Activated naive CD8-positive, alpha-beta T cell treated with anti-CD3 and anti-CD28 coated beads, Interleukin-2, amount 50 U/mL, for 24 hours (primary cell): Measurements from ENCODE around the gene NEGR1.

ENCODE experiments used
- ATAC-seq: fragments of 150-1000 bp; cut with Tn5 transposase; one replicate; pipeline ENCODE4 v1.10.0; 2021
- DNase-seq: peaks from one replicate; pipeline ENCODE4 v3.0.0; 2021
- H3K27ac Mint-ChIP-seq: one replicate; pipeline ENCODE4 v1.8.0; 2021; ENCODE audit warnings: mild to moderate bottlenecking, mixed read lengths
- H3K27me3 Mint-ChIP-seq: one replicate; pipeline ENCODE4 v1.8.0; 2021; ENCODE audit warnings: mixed read lengths
- H3K36me3 Mint-ChIP-seq: one replicate; pipeline ENCODE4 v1.8.0; 2021; ENCODE audit warnings: low read depth, mixed read lengths
- H3K4me1 Mint-ChIP-seq: one replicate; pipeline ENCODE4 v1.8.0; 2021; ENCODE audit warnings: mixed read lengths
- H3K4me3 Mint-ChIP-seq: one replicate; pipeline ENCODE4 v1.8.0; 2021; ENCODE audit warnings: mild to moderate bottlenecking, moderate library complexity, mixed read lengths
- H3K9me3 Mint-ChIP-seq: one replicate; pipeline ENCODE4 v1.8.0; 2021; ENCODE audit warnings: mixed read lengths

The NEGR1 gene

GRCh38 chr1:71780681-71781080, 501.7 kb downstream of the NEGR1 start:
- DNase-seq (no peak), ATAC-seq (no peak)
- Mint-ChIP-seq H3K4me1 (peaks cover 2% of the 10 kb centered on the region), H3K36me3 (no peaks in the 10 kb centered on the region), H3K9me3 (no peaks in the 10 kb centered on the region), H3K27me3 (no peaks in the 10 kb centered on the region), H3K27ac (no peak overlapping the region), H3K4me3 (no peak overlapping the region)

- Mint-ChIP-seq H3K9me3 (no peaks in the 10 kb centered on the region), H3K36me3 (no peaks in the 10 kb centered on the region), H3K4me1 (peaks cover 2% of the 10 kb centered on the region), H3K27ac (no peak overlapping the region), H3K27me3 (no peaks in the 10 kb centered on the region), H3K4me3 (no peak overlapping the region)
- ATAC-seq (no peak), DNase-seq (no peak)
Observed at GRCh38 chr1:71778940-71779339, 503.4 kb downstream of the NEGR1 start.

GRCh38 chr1:71777094-71777493, 505.2 kb downstream of the NEGR1 start:
- DNase-seq (no peak), ATAC-seq (no peak)
- Mint-ChIP-seq H3K4me3 (no peak overlapping the region), H3K4me1 (peaks cover 2% of the 10 kb centered on the region), H3K36me3 (no peaks in the 10 kb centered on the region), H3K27ac (no peak overlapping the region), H3K9me3 (no peaks in the 10 kb centered on the region), H3K27me3 (no peaks in the 10 kb centered on the region)

- Mint-ChIP-seq H3K27ac (no peak overlapping the region), H3K36me3 (no peaks in the 10 kb centered on the region), H3K9me3 (peaks cover 4% of the 10 kb centered on the region), H3K4me1 (no peaks in the 10 kb centered on the region), H3K27me3 (no peaks in the 10 kb centered on the region), H3K4me3 (no peak overlapping the region)
- DNase-seq (no peak), ATAC-seq (no peak)
Observed at GRCh38 chr1:71774705-71775104, 507.6 kb downstream of the NEGR1 start.

GRCh38 chr1:71770121-71770520, 512.2 kb downstream of the NEGR1 start:
- Mint-ChIP-seq H3K4me3 (no peak overlapping the region), H3K4me1 (no peaks in the 10 kb centered on the region), H3K27ac (no peak overlapping the region), H3K36me3 (no peaks in the 10 kb centered on the region), H3K27me3 (no peaks in the 10 kb centered on the region), H3K9me3 (peaks cover 14% of the 10 kb centered on the region)
- DNase-seq (no peak), ATAC-seq (no peak)

- DNase-seq (no peak), ATAC-seq (no peak)
- H3K27me3 Mint-ChIP-seq, result no peaks in the 10 kb centered on the region
- H3K4me1 Mint-ChIP-seq, result no peaks in the 10 kb centered on the region
- no peak overlapping the region for H3K4me3 Mint-ChIP-seq
- H3K27ac Mint-ChIP-seq, result no peak overlapping the region
- no peaks in the 10 kb centered on the region for H3K36me3 Mint-ChIP-seq
- H3K9me3 Mint-ChIP-seq, result peaks cover 15% of the 10 kb centered on the region
Observed at GRCh38 chr1:71766748-71767147, 515.6 kb downstream of the NEGR1 start.

- no peak for DNase-seq
- no peak for ATAC-seq
- Mint-ChIP-seq H3K4me3 (no peak overlapping the region), H3K27ac (no peak overlapping the region), H3K9me3 (peaks cover 12% of the 10 kb centered on the region), H3K36me3 (no peaks in the 10 kb centered on the region), H3K27me3 (no peaks in the 10 kb centered on the region), H3K4me1 (no peaks in the 10 kb centered on the region)
Observed at GRCh38 chr1:71762514-71763255, 519.7 kb downstream of the NEGR1 start.

GRCh38 chr1:71755441-71755840, 526.9 kb downstream of the NEGR1 start:
- Mint-ChIP-seq H3K36me3 (no peaks in the 10 kb centered on the region), H3K27ac (no peak overlapping the region), H3K4me3 (no peak overlapping the region), H3K27me3 (no peaks in the 10 kb centered on the region), H3K9me3 (peaks cover under 1% of the 10 kb centered on the region), H3K4me1 (no peaks in the 10 kb centered on the region)
- ATAC-seq (no peak), DNase-seq (no peak)

- no peak for DNase-seq
- no peaks in the 10 kb centered on the region for H3K27me3 Mint-ChIP-seq
- no peaks in the 10 kb centered on the region for H3K36me3 Mint-ChIP-seq
- peaks cover 4% of the 10 kb centered on the region for H3K9me3 Mint-ChIP-seq
- no peak overlapping the region for H3K27ac Mint-ChIP-seq
- no peak overlapping the region for H3K4me3 Mint-ChIP-seq
- no peaks in the 10 kb centered on the region for H3K4me1 Mint-ChIP-seq
- ATAC-seq, result no peak
Observed at GRCh38 chr1:71753746-71754145, 528.6 kb downstream of the NEGR1 start.

GRCh38 chr1:71745326-71745725, 537.0 kb downstream of the NEGR1 start:
- Mint-ChIP-seq H3K27ac (no peak overlapping the region), H3K4me3 (no peak overlapping the region), H3K27me3 (no peaks in the 10 kb centered on the region), H3K36me3 (no peaks in the 10 kb centered on the region), H3K4me1 (no peaks in the 10 kb centered on the region), H3K9me3 (peaks cover 6% of the 10 kb centered on the region)
- ATAC-seq, result no peak
- no peak for DNase-seq

- no peak for ATAC-seq
- no peak overlapping the region for H3K27ac Mint-ChIP-seq
- no peaks in the 10 kb centered on the region for H3K4me1 Mint-ChIP-seq
- H3K9me3 Mint-ChIP-seq, result peaks cover 3% of the 10 kb centered on the region
- no peak overlapping the region for H3K4me3 Mint-ChIP-seq
- H3K36me3 Mint-ChIP-seq, result no peaks in the 10 kb centered on the region
- no peak for DNase-seq
- H3K27me3 Mint-ChIP-seq, result no peaks in the 10 kb centered on the region
Observed at GRCh38 chr1:71743862-71744261, 538.5 kb downstream of the NEGR1 start.

- ATAC-seq (no peak), DNase-seq (no peak)
- Mint-ChIP-seq H3K4me1 (no peaks in the 10 kb centered on the region), H3K27ac (no peak overlapping the region), H3K36me3 (no peaks in the 10 kb centered on the region), H3K4me3 (no peak overlapping the region), H3K9me3 (peaks cover 10% of the 10 kb centered on the region), H3K27me3 (no peaks in the 10 kb centered on the region)
Observed at GRCh38 chr1:71738910-71739309, 543.4 kb downstream of the NEGR1 start.

- H3K9me3 Mint-ChIP-seq, result peaks cover 10% of the 10 kb centered on the region
- H3K27ac Mint-ChIP-seq, result no peak overlapping the region
- ATAC-seq (no peak), DNase-seq (no peak)
- H3K36me3 Mint-ChIP-seq, result no peaks in the 10 kb centered on the region
- H3K4me1 Mint-ChIP-seq, result no peaks in the 10 kb centered on the region
- H3K4me3 Mint-ChIP-seq, result no peak overlapping the region
- no peaks in the 10 kb centered on the region for H3K27me3 Mint-ChIP-seq
Observed at GRCh38 chr1:71738256-71738655, 544.1 kb downstream of the NEGR1 start.

- no peak for ATAC-seq
- Mint-ChIP-seq H3K4me1 (no peaks in the 10 kb centered on the region), H3K4me3 (no peak overlapping the region), H3K36me3 (no peaks in the 10 kb centered on the region), H3K27ac (no peak overlapping the region), H3K9me3 (peaks cover 10% of the 10 kb centered on the region), H3K27me3 (no peaks in the 10 kb centered on the region)
- DNase-seq, result no peak
Observed at GRCh38 chr1:71737768-71738167, 544.6 kb downstream of the NEGR1 start.

GRCh38 chr1:71733121-71733520, 549.2 kb downstream of the NEGR1 start:
- Mint-ChIP-seq H3K4me3 (no peak overlapping the region), H3K27me3 (no peaks in the 10 kb centered on the region), H3K27ac (no peak overlapping the region), H3K9me3 (peaks cover 11% of the 10 kb centered on the region), H3K36me3 (no peaks in the 10 kb centered on the region), H3K4me1 (no peaks in the 10 kb centered on the region)
- ATAC-seq (no peak), DNase-seq (no peak)

- H3K27me3 Mint-ChIP-seq, result no peaks in the 10 kb centered on the region
- DNase-seq, result no peak
- no peak overlapping the region for H3K4me3 Mint-ChIP-seq
- no peaks in the 10 kb centered on the region for H3K9me3 Mint-ChIP-seq
- H3K36me3 Mint-ChIP-seq, result no peaks in the 10 kb centered on the region
- no peak for ATAC-seq
- no peak overlapping the region for H3K27ac Mint-ChIP-seq
- H3K4me1 Mint-ChIP-seq, result no peaks in the 10 kb centered on the region
Observed at GRCh38 chr1:71721532-71721931, 560.8 kb downstream of the NEGR1 start.
